H9 (cell line): ENCODE results near the gene BEGAIN. TPM values are rescaled to one million over a fixed set of nuclear protein-coding genes. Genes with fewer than 3 reads are reported as not detected.

Experiments used
- DNase-seq: peaks from one replicate; pipeline ENCODE4 v3.0.0-alpha.2; 2017
- H2AFZ ChIP-seq: one replicate; pipeline ENCODE4 v1.6.1; 2013; ENCODE audit warnings: mild to moderate bottlenecking, low read length, control low read depth, moderate library complexity
- H2AK5ac ChIP-seq: 2 replicates; pipeline ENCODE4 v1.6.1; 2013; ENCODE audit warnings: low read length, control low read depth, mixed read lengths; ENCODE audit not compliant: insufficient read length
- H2BK120ac ChIP-seq: one replicate; pipeline ENCODE4 v1.6.1; 2013; ENCODE audit warnings: low read depth, mild to moderate bottlenecking, low read length, control low read depth, inconsistent platforms; ENCODE audit not compliant: poor library complexity, severe bottlenecking
- H2BK12ac ChIP-seq: 2 replicates; pipeline ENCODE4 v1.6.1; 2013; ENCODE audit warnings: low read length, control low read depth, mixed read lengths, low read depth; ENCODE audit not compliant: insufficient read length
- H2BK15ac ChIP-seq: 2 replicates; pipeline ENCODE4 v1.6.1; 2013; ENCODE audit warnings: low read depth, low read length, control low read depth
- H2BK20ac ChIP-seq: one replicate; pipeline ENCODE4 v1.6.1; 2013; ENCODE audit warnings: low read depth, mild to moderate bottlenecking, low read length, control low read depth, inconsistent platforms; ENCODE audit not compliant: poor library complexity, severe bottlenecking
- H2BK5ac ChIP-seq: 2 replicates; pipeline ENCODE4 v1.6.1; 2013; ENCODE audit warnings: low read length, control low read depth, mixed read lengths; ENCODE audit not compliant: insufficient read length
- H3K14ac ChIP-seq: 2 replicates; pipeline ENCODE4 v1.6.1; 2013; ENCODE audit warnings: low read length, control low read depth; ENCODE audit not compliant: insufficient read depth
- H3K18ac ChIP-seq: 2 replicates; pipeline ENCODE4 v1.6.1; 2013; ENCODE audit warnings: low read depth, mild to moderate bottlenecking, mixed read lengths, low read length, control low read depth; ENCODE audit not compliant: insufficient read length
- H3K23ac ChIP-seq: 2 replicates; pipeline ENCODE4 v1.6.1; 2013; ENCODE audit warnings: low read length, control low read depth, mixed read lengths, low read depth; ENCODE audit not compliant: insufficient read length
- H3K23me2 ChIP-seq: 2 replicates; pipeline ENCODE4 v1.6.1; 2013; ENCODE audit warnings: low read depth, mild to moderate bottlenecking, mixed read lengths, low read length, control low read depth; ENCODE audit not compliant: insufficient read length, poor library complexity, severe bottlenecking
- H3K27ac ChIP-seq: 2 replicates; pipeline ENCODE4 v1.5.1; 2013; ENCODE audit warnings: low read length, control low read depth, mixed read lengths, low read depth; ENCODE audit not compliant: insufficient read length
- H3K27me3 ChIP-seq: 2 replicates; pipeline ENCODE4 v1.6.1; 2013; ENCODE audit warnings: low read length, control low read depth, inconsistent platforms; ENCODE audit not compliant: insufficient read depth
- H3K4ac ChIP-seq: 2 replicates; pipeline ENCODE4 v1.6.1; 2013; ENCODE audit warnings: low read depth, mild to moderate bottlenecking, control low read depth, inconsistent platforms, low read length, moderate library complexity
- H3K4me1 ChIP-seq: 2 replicates; pipeline ENCODE4 v1.6.1; 2013; ENCODE audit warnings: low read length, control low read depth, inconsistent platforms; ENCODE audit not compliant: insufficient read depth
- H3K4me2 ChIP-seq: 2 replicates; pipeline ENCODE4 v1.6.1; 2013; ENCODE audit warnings: low read length, control low read depth, mixed read lengths; ENCODE audit not compliant: insufficient read length, insufficient read depth
- H3K56ac ChIP-seq: 2 replicates; pipeline ENCODE4 v1.6.1; 2013; ENCODE audit warnings: low read depth, mild to moderate bottlenecking, mixed read lengths, low read length, control low read depth; ENCODE audit not compliant: insufficient read length
- H3K79me1 ChIP-seq: 2 replicates; pipeline ENCODE4 v1.6.1; 2013; ENCODE audit warnings: low read depth, mild to moderate bottlenecking, moderate library complexity, low read length, control low read depth, inconsistent platforms; ENCODE audit not compliant: insufficient read depth, poor library complexity, severe bottlenecking
- H3K79me2 ChIP-seq: 2 replicates; pipeline ENCODE4 v1.6.1; 2013; ENCODE audit warnings: low read length, control low read depth, inconsistent platforms; ENCODE audit not compliant: insufficient read depth
- H3K9ac ChIP-seq: 2 replicates; pipeline ENCODE4 v1.6.1; 2013; ENCODE audit warnings: low read length, control low read depth, mixed read lengths; ENCODE audit not compliant: insufficient read length; ENCODE audit errors: extremely low read depth
- H3K9me3 ChIP-seq: one replicate; pipeline ENCODE4 v1.6.1; 2013; ENCODE audit warnings: low read depth, low read length, inconsistent platforms; ENCODE audit not compliant: control insufficient read depth
- H3T11ph ChIP-seq: one replicate; pipeline ENCODE4 v1.6.1; 2013; ENCODE audit warnings: mild to moderate bottlenecking, low read length, control low read depth, inconsistent platforms
- H4K20me1 ChIP-seq: one replicate; pipeline ENCODE4 v1.6.1; 2013; ENCODE audit not compliant: control insufficient read depth, insufficient read length, insufficient read depth
- H4K5ac ChIP-seq: 2 replicates; pipeline ENCODE4 v1.6.1; 2013; ENCODE audit warnings: low read depth, mild to moderate bottlenecking, mixed read lengths, low read length, control low read depth; ENCODE audit not compliant: insufficient read length
- H4K8ac ChIP-seq: replicated peaks from 2 replicates; pipeline ENCODE4 v1.6.1; 2013; ENCODE audit warnings: low read length, control low read depth, mixed read lengths, low read depth; ENCODE audit not compliant: insufficient read length
- H4K91ac ChIP-seq: 2 replicates; pipeline ENCODE4 v1.6.1; 2013; ENCODE audit warnings: low read depth, mild to moderate bottlenecking, moderate library complexity, mixed read lengths, low read length, control low read depth; ENCODE audit not compliant: insufficient read length
- H3K27ac Mint-ChIP-seq, 3 experiments: 2 replicates in 2 of 3; 3 replicates in 1 of 3; pipeline ENCODE4 v1.8.0; 2020 to 2021; ENCODE audit warnings: mixed read lengths in 3 of 3, mild to moderate bottlenecking in 1 of 3, moderate library complexity in 1 of 3
- H3K27me3 Mint-ChIP-seq: 2 replicates; pipeline ENCODE4 v1.8.0; 2021; ENCODE audit warnings: low read depth, mild to moderate bottlenecking, moderate library complexity, mixed read lengths
- H3K36me3 Mint-ChIP-seq, 3 experiments: 2 replicates in 2 of 3; 3 replicates in 1 of 3; pipeline ENCODE4 v1.8.0; 2020 to 2021; ENCODE audit warnings: low read depth in 3 of 3, mixed read lengths in 3 of 3; ENCODE audit not compliant: insufficient read depth in 1 of 3
- H3K4me1 Mint-ChIP-seq, 2 experiments: 2 replicates each; pipeline ENCODE4 v1.8.0; 2020; ENCODE audit warnings: mixed read lengths in 2 of 2
- H3K4me3 Mint-ChIP-seq, 2 experiments: 2 replicates in 1 of 2; 3 replicates in 1 of 2; pipeline ENCODE4 v1.8.0; 2020 to 2021; ENCODE audit warnings: mild to moderate bottlenecking in 2 of 2, mixed read lengths in 2 of 2, moderate library complexity in 1 of 2
- H3K9me3 Mint-ChIP-seq, 2 experiments: 2 replicates in 1 of 2; 3 replicates in 1 of 2; pipeline ENCODE4 v1.8.0; 2020; ENCODE audit warnings: mild to moderate bottlenecking in 2 of 2, mixed read lengths in 2 of 2, moderate library complexity in 1 of 2
- CTCF ChIP-seq: fragments of 200-600 bp; sonication (generic); conservative IDR thresholded peaks from 3 replicates; pipeline ENCODE4 v1.8.0; 2021; ENCODE audit warnings: antibody characterized with exemption, mild to moderate bottlenecking
- WGBS: extraction: QIAGEN DNeasy Blood & Tissue Kit; methylation state at CpG from one replicate; pipeline ENCODE4 v1.1.7; 2013; ENCODE audit warnings: missing lambda C conversion rate, low lambda C conversion rate, mixed read lengths; ENCODE audit not compliant: insufficient read length; ENCODE audit errors: extremely low coverage; 5-methylcytosine and 5-hydroxymethylcytosine counted together
- total RNA-seq: library from RNA; stranded (reverse); gene quantifications from 2 replicates; pipeline ENCODE4 v1.2.1, GENCODE V29; 2021

Gene BEGAIN
- total RNA-seq, 1 experiment from 2014 or later: 2.6 TPM

- no peak overlapping the region for H3K4me3 Mint-ChIP-seq
- no peak overlapping the region for H3K18ac ChIP-seq
- no peak overlapping the region for H3K14ac ChIP-seq
- no peak overlapping the region for H2BK20ac ChIP-seq
- H3K27ac Mint-ChIP-seq: no peak overlapping the region
- no peak overlapping the region for H2AFZ ChIP-seq
- H2BK5ac ChIP-seq: no peak overlapping the region
- no peak for TF ChIP-seq CTCF
- H4K5ac ChIP-seq: no peak overlapping the region
- H3K4ac ChIP-seq: no peak overlapping the region
- no peaks in the 10 kb centered on the region for H3K9me3 ChIP-seq
- peaks cover 3 to 5% of the 10 kb centered on the region in 2 experiments; a peak in 3 of 5 replicates for H3K9me3 Mint-ChIP-seq
- H2BK15ac ChIP-seq: no peak overlapping the region
- WGBS: no CpG with 5 or more reads among the region's 18 CpGs
- H4K91ac ChIP-seq: no peak overlapping the region
- no peak overlapping the region for H3T11ph ChIP-seq
- no peaks in the 10 kb centered on the region for H3K23me2 ChIP-seq
- no peak overlapping the region for H2BK120ac ChIP-seq
- H4K8ac ChIP-seq: no peak overlapping the region
- peaks cover 6 to 14% of the 10 kb centered on the region in 2 experiments; a peak in 3 of 4 replicates for H3K4me1 Mint-ChIP-seq
- H3K4me2 ChIP-seq: no peak overlapping the region
- no peak overlapping the region for H3K27ac ChIP-seq
- H2BK12ac ChIP-seq: no peak overlapping the region
- no peaks in the 10 kb centered on the region for H3K4me1 ChIP-seq
- H2AK5ac ChIP-seq: no peak overlapping the region
- no peak overlapping the region for H3K56ac ChIP-seq
- peaks cover 39% of the 10 kb centered on the region for H3K27me3 Mint-ChIP-seq
- H3K79me2 ChIP-seq: no peaks in the 10 kb centered on the region
- no peaks in the 10 kb centered on the region for H3K27me3 ChIP-seq
- no peak overlapping the region for H3K23ac ChIP-seq
- H3K36me3 Mint-ChIP-seq: peaks cover 0 to 4% (median 0%) of the 10 kb centered on the region in 3 experiments; a peak in 2 of 7 replicates
- no peaks in the 10 kb centered on the region for H4K20me1 ChIP-seq
- H3K79me1 ChIP-seq: no peaks in the 10 kb centered on the region
- no peak for DNase-seq
- H3K9ac ChIP-seq: no peak overlapping the region
These were observed 16.3 kb upstream of the BEGAIN start for GRCh38 chr14:100603341-100604120.
